AG08396 (cell line): ENCODE data around the gene LTBP4.
"Not testable (repeated sequence)": the region's sequence is repeated elsewhere in the genome, so short reads cannot be mapped to it uniquely, and the experiment has no call there.

ENCODE experiments used
- DNase-seq: peaks from one replicate; pipeline ENCODE4 v3.0.0; 2012; ENCODE audit warnings: low spot score, mixed read lengths

LTBP4 gene, protein sequence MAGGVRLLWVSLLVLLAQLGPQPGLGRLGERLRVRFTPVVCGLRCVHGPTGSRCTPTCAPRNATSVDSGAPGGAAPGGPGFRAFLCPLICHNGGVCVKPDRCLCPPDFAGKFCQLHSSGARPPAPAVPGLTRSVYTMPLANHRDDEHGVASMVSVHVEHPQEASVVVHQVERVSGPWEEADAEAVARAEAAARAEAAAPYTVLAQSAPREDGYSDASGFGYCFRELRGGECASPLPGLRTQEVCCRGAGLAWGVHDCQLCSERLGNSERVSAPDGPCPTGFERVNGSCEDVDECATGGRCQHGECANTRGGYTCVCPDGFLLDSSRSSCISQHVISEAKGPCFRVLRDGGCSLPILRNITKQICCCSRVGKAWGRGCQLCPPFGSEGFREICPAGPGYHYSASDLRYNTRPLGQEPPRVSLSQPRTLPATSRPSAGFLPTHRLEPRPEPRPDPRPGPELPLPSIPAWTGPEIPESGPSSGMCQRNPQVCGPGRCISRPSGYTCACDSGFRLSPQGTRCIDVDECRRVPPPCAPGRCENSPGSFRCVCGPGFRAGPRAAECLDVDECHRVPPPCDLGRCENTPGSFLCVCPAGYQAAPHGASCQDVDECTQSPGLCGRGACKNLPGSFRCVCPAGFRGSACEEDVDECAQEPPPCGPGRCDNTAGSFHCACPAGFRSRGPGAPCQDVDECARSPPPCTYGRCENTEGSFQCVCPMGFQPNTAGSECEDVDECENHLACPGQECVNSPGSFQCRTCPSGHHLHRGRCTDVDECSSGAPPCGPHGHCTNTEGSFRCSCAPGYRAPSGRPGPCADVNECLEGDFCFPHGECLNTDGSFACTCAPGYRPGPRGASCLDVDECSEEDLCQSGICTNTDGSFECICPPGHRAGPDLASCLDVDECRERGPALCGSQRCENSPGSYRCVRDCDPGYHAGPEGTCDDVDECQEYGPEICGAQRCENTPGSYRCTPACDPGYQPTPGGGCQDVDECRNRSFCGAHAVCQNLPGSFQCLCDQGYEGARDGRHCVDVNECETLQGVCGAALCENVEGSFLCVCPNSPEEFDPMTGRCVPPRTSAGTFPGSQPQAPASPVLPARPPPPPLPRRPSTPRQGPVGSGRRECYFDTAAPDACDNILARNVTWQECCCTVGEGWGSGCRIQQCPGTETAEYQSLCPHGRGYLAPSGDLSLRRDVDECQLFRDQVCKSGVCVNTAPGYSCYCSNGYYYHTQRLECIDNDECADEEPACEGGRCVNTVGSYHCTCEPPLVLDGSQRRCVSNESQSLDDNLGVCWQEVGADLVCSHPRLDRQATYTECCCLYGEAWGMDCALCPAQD (N-terminal part only)

GRCh38 chr19:40601134-40601974 is at the start of gene LTBP4:
LTBP4 (plus strand) TSS chr19:40601369; CDS start chr19:40601388, 19 bp downstream.
- no peak for DNase-seq

GRCh38 chr19:40552848-40553247 is 48.3 kb upstream of the LTBP4 start:
- no peak for DNase-seq

GRCh38 chr19:40553885-40554857 is 47.0 kb upstream of the LTBP4 start:
- no peak for DNase-seq

- no peak for DNase-seq
These were observed 45.0 kb upstream of the LTBP4 start for GRCh38 chr19:40555978-40556689.

DNA sequence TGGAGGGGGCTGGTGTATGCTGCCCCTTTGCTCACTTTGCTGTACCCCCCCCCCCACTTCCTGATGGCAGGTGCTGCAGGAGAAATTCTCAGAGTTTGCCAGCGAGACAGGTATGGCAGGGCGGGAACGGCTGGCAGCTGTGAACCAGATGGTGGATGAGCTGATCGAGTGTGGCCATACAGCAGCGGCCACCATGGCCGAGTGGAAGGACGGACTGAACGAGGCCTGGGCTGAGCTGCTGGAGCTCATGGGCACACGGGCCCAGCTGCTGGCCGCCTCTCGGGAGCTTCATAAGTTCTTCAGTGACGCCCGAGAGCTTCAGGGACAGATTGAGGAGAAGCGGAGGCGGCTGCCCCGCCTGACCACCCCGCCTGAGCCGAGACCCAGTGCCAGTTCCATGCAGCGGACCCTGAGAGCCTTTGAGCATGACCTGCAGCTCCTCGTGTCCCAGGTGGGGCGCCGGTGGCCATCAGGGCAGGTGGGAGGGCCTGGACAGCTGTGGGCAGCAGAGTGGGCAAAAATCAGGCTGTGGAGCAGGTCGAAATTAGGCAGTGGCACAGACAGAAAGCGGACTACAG is 44.1 kb upstream of the LTBP4 start:
- no peak for DNase-seq

- no peak for DNase-seq
These were observed 41.8 kb upstream of the LTBP4 start for GRCh38 chr19:40559394-40559793.

- no peak for DNase-seq
These were observed 41.1 kb upstream of the LTBP4 start for GRCh38 chr19:40560092-40560507.

- DNase-seq = no peak
These were observed 39.2 kb upstream of the LTBP4 start for GRCh38 chr19:40561947-40562346.

GRCh38 chr19:40564535-40564934 is 36.6 kb upstream of the LTBP4 start:
- DNase-seq = not testable (repeated sequence)

GRCh38 chr19:40565355-40565754 is 35.8 kb upstream of the LTBP4 start:
- DNase-seq = no peak

- DNase-seq = no peak
These were observed 35.2 kb upstream of the LTBP4 start for GRCh38 chr19:40565910-40566495.

- peak; percentile 43 for DNase-seq
These were observed 34.0 kb upstream of the LTBP4 start for GRCh38 chr19:40567040-40567749.

DNA sequence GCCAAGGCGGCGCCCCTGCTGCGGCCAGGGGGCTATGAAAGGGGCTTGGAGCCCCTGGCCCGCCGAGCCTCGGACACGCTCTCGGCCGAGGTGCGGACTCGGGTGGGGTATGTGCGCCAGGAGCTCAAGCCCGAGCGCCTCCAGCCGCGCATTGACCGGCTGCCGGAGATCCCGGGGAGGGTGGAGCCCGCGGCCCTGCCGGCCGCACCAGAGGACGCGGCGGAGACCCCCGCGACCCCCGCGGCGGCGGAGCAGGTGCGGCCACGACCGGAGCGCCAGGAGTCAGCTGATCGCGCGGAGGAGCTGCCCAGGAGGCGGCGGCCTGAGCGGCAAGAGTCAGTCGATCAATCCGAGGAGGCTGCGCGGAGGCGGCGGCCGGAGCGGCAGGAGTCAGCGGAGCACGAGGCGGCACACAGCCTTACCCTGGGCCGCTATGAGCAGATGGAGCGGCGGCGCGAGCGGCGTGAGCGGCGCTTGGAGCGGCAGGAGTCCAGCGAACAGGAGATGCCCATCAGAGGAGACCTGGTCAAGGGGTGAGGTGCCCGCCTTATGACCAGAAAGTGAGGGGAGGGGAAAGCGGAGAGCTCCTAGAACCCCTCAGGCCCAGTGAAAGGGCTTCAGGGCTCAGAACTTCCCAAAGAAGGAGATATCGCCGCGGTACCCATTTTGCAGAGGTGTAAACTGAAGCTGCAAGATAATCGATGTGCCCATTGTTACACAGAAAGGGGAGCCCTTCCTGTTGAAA is 33.2 kb upstream of the LTBP4 start:
- DNase-seq = peak; percentile 45

DNA sequence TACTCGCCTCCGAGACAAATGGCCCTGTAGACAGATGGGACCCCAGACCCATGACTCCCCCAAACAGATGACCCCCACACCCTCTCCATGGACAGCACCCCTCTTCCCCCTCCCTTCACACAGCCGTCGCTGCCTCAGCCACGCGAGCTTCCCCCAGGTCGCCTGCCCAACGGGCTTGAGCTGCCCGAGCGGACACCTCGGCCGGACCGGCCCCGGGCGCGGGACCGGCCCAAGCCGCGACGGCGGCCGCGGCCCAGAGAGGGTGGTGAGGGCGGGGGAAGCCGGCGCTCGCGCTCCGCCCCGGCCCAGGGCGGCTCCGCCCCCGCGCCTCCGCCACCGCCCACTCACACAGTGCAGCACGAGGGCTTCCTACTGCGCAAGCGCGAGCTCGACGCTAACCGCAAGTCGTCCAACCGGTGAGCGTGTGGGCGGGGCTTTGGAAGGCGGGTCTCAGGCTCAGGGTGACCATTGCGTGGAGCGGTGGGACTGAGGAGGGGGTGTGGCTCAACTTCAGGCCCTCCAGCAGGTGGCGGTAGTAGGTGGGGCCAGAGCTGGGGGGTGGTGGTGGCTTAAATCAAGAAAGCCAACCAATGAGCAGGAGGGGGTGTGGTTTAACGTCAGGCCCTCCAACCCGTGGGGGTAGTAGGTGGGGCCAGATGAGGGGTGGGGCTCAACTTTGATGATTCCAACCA is 30.7 kb upstream of the LTBP4 start:
- peak; percentile 100 for DNase-seq

GRCh38 chr19:40571005-40571318 is 30.2 kb upstream of the LTBP4 start:
- no peak for DNase-seq

DNA sequence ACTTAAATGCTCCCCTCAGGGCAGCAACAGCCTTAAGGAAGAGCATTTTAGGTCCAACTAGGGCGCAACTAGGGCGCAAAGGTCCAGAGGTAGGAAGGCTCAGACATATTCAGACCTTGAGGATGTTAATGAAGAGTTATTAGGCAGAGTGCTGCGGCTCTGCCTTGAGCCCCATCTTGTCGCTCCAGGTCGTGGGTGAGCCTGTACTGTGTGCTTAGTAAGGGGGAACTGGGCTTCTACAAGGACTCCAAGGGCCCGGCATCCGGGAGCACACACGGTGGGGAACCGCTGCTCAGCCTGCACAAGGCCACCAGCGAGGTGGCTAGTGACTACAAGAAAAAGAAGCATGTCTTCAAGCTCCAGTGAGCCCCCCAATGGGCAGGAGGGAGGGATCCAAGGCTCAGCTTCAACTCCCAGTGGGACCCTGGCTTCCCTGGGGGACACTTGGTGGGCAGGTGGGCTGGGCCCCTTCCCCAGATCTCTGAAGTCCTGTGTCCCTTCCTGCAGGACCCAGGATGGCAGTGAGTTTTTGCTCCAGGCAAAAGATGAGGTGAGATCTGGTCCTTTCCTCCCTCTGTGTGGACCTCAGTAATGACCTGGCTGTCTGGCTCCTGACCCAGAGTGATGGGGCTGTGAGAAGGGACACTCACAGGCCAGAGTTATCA is 29.2 kb upstream of the LTBP4 start:
- DNase-seq = no peak
